ENCODE data around the gene VASH2.
"Not testable (repeated sequence)": the region's sequence is repeated elsewhere in the genome, so short reads cannot be mapped to it uniquely, and the experiment has no call there.

Gene VASH2

DNA sequence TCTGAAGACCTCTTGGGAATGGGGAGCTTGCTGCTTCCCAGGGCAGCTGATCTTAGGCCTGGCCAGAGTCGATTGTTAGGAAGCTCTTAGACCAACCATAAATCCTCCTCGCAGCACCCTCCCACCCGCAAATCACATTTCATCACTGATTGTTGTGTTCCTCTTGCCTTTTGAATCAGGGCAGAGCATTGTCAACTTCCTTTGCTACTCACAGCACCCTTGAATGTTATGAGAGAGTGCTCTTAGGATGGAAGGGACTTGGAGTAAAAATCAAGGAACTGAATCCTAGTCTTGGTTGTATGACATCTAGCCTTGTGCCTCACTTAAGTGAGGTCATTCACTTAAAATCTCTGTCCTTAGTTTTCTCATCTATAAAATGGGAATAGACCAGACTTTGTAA, 3.0 kb downstream of the VASH2 start:
- H3K4me3 ChIP-seq (ENCODE audit: low read depth, low read length): no peak overlapping the region
- no peak for DNase-seq (ENCODE audit: low read depth)

GRCh38 chr1:212954514-212954913, 4.2 kb downstream of the VASH2 start:
- no peak for DNase-seq (ENCODE audit: low read depth)
- H3K4me3 ChIP-seq (ENCODE audit: low read depth, low read length): no peak overlapping the region

DNA sequence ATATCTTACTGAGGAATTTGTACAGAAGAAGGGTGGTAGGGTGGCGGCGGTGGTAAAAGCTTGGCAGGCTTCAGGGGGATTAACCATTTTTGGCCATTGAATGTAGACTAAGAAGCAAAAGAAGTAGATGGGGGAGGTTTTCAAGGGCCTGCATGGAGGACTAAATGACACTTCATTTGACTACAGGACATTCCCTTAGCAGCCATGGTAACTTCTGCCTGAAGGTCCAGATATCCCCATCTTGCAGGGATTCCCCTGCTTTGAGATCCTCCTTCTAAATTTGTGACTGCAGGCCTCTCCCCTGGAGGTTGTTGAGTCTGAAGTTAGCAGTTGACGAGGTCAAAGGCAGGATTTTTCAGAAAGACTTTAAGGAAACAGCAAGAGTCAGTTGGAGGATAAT, 4.8 kb downstream of the VASH2 start:
- H3K4me3 ChIP-seq (ENCODE audit: low read depth, low read length): no peak overlapping the region
- DNase-seq (ENCODE audit: low read depth): no peak

DNA sequence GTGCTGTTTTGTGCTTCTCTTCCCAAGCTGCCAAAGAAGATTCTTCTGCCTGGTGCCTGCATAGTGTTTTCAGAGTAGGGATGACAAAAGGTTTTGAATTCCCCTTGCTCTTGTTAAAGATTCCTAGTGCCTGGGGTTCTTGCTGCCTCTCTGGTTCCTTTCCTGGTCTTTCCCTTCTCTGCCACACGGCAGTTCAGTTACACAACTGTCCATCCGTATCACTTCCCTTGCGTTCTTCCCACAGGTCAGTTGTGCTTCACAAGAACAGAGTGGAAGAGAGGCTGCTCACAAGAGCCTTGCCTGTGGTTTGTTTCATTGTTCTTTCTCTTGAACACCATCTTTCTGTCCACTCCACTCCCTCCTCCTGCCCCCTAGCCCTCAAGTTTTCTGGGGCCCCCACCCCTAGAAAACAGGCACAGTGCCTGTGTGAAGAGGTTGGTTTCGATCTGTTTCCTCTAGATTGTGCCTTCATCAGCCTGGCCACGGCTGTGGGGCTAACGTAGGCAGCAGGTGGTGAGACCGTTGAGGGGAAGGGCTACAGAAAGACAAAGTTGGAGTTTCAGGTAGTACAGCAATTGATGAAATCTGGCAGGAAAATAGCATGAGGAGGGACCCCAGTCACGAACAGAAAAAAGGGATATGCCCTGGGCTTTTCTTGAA, 5.8 kb downstream of the VASH2 start:
- DNase-seq (ENCODE audit: low read depth): no peak
- no peak overlapping the region for H3K4me3 ChIP-seq (ENCODE audit: low read depth, low read length)

- DNase-seq (ENCODE audit: low read depth): no peak
- no peak overlapping the region for H3K4me3 ChIP-seq (ENCODE audit: low read depth, low read length)
Observed at GRCh38 chr1:212957546-212957945, 7.2 kb downstream of the VASH2 start.

- peak; percentile 82 for DNase-seq (ENCODE audit: low read depth)
- no peak overlapping the region for H3K4me3 ChIP-seq (ENCODE audit: low read depth, low read length)
Observed at GRCh38 chr1:212958175-212958574, 7.8 kb downstream of the VASH2 start.

DNA sequence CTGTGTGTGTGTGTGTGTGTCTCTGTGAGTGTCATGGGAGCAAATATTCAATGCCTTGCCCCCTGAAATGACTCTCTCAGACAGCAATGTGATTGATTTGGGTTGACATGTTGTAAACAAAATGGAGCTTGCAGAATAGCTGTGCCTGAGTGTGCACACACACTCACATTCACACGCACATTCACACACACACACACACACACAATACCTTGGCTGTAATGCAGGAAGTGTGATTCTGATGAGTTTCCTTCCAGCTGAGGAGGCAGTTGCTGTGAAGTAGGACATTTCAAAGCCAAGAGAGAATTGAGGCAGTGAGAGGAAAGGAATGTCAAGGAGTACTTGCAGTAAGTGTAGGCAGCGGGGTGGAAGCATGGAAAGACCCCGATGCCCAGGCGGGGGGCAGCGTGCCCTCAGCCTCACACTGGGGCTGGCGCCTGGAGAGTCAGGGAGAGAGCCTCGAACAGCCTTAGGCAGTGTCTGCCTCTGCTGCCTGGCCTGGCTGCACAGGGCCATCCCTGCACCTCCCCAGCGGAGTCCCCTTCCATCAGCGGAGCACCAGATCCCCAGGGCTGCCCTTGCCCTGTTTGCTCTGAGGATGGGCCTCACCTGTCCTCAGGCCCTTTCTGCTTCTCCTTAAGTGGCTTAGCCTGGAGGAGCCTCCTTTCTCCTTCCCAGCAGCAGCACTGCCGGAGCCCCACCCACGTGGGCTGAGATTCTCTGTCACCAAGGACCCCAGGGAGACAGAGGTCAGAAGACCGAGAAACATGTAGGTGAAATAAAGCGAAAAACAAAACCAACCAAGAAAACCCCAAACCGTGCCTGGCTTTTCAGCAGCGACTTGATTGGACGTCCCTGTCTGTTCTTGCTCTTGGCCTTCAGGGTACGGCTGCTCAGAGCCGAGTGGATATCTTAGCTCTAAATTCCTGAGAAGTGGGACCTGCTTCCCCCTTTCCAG, 9.2 kb downstream of the VASH2 start:
- H3K4me3 ChIP-seq (ENCODE audit: low read depth, low read length): no peak overlapping the region
- no peak for DNase-seq (ENCODE audit: low read depth)

- no peak overlapping the region for H3K4me3 ChIP-seq (ENCODE audit: low read depth, low read length)
- DNase-seq (ENCODE audit: low read depth): no peak
Observed at GRCh38 chr1:212960932-212961331, 10.6 kb downstream of the VASH2 start.

DNA sequence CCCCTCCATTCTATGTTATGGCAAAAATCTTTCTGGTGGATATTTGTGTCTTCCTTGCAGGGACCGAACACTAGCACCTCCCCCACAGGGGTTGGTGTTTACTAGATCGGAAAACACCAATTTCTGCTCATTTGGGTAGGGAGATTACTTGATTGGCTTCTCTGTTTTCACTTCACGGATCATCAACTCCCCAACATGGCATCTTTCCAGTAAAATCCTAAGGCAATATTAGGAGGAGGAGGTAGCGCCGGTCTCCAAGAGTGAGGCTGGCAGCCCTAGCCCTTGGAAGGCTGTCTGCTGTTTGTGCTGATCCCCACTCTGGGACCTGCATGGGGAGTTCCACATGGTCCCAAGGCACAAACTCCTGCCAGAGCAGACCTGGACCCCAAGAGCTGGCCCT, 12.2 kb downstream of the VASH2 start:
- no peak for DNase-seq (ENCODE audit: low read depth)
- no peak overlapping the region for H3K4me3 ChIP-seq (ENCODE audit: low read depth, low read length)

- DNase-seq (ENCODE audit: low read depth): no peak
- H3K4me3 ChIP-seq (ENCODE audit: low read depth, low read length): no peak overlapping the region
Observed at GRCh38 chr1:212964102-212964501, 13.8 kb downstream of the VASH2 start.

DNA sequence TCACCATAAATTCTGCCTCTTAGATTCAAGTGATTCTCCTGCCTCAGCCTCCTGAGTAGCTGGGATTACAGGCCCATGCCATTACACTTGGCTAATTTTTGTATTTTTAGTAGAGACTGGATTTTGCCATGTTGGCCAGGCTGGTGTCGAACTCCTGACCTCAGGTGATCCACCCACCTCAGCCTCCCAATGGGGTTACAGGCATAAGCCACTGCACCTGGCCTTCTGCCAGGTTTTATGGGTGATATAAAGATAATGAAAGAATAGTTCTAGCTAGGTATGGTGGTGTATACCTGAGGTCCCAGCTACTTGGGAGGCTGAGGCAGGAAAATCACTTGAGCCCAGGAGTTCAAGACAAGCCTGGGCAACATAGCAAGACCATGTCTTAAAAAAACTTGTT, 14.7 kb downstream of the VASH2 start:
- not testable (repeated sequence) for DNase-seq (ENCODE audit: low read depth); H3K4me3 ChIP-seq (ENCODE audit: low read depth, low read length)

- no peak overlapping the region for H3K4me3 ChIP-seq (ENCODE audit: low read depth, low read length)
- no peak for DNase-seq (ENCODE audit: low read depth)
Observed at GRCh38 chr1:212966616-212967015, 16.3 kb downstream of the VASH2 start.

GRCh38 chr1:212967801-212968200, 17.5 kb downstream of the VASH2 start:
- peak; percentile 87 for DNase-seq (ENCODE audit: low read depth)
- no peak overlapping the region for H3K4me3 ChIP-seq (ENCODE audit: low read depth, low read length)

DNA sequence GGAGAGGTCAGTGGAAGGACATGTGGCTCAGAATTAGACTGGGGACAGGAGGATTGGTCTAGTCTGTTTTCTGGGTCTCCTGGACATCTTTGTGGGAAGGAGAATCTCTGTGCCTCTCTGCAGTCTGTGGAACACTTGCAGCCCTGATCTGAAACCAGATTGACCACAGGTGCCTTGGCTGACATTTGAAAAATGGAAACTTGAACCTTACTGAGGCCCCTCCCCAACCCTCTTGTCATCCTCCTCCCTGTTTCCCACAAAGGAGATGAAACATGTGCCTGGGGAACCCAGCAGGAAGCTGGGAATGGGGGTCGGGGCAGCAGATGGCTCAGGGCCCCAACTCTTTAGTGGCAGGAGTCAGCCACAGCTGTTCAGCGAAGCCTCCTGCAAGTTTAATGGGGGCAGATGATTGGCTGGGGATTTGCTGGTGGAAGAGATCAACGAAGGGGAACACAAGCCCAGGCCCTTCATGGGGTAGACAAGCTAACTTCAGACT, 18.1 kb downstream of the VASH2 start:
- DNase-seq (ENCODE audit: low read depth): no peak
- H3K4me3 ChIP-seq (ENCODE audit: low read depth, low read length): no peak overlapping the region

DNA sequence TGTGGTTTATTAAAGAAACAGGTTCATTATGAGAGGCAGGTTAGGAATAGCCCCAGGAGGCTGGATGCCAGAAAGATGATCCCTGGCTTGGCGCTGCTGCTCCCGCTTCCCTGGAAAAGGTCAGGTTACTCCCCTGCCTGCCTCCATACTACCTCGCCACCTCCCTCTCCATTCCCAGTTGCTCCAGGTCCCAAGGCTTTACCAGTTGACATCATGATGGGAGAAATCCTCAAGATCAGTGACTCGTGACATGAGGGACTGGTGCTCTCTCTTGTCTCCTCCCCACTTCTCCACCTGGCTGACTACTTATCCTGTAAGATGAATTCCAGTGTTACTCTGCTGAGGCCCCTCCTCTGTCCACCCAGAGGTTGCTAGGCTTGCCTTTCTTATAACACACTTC, 19.7 kb downstream of the VASH2 start:
- DNase-seq (ENCODE audit: low read depth): no peak
- no peak overlapping the region for H3K4me3 ChIP-seq (ENCODE audit: low read depth, low read length)

DNA sequence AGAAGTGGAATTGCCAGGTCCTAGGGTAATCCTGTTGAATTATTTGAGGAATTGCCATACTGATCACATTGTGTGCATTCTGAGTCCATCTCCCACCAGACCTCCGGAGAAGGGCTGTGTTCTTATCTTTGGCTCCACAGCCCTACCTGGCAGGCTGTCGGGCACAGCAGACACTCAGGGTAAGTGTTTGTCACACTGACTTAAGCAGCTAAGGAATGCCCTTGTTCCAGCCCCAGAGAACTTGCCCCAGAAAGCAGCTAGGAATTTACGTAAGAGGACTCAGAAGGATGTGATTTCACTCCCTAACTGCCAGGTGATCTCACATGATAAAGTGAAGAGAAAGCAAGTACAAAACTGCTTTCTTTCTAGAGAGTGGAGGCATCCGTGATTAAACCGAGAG, 21.0 kb downstream of the VASH2 start:
- DNase-seq (ENCODE audit: low read depth): no peak
- H3K4me3 ChIP-seq (ENCODE audit: low read depth, low read length): no peak overlapping the region

DNA sequence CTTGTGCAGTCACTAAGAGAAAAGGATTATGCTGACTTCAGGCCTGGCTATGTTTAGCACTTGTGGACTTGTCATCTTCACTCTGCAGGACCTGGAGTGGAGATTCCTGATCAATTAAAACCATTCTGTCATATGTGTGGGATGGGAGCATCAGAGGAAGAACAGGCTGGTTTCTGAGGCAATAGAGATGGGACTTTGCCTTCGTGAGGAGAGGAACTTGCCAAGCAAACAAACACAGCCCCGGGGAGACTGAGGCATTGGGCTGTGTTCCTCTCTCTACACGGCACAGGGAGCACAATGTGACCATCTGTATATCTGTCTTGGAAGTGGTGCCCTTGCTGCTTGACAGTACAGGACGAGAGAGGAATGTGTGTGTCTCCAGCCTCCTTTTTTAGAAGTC, 23.1 kb downstream of the VASH2 start:
- DNase-seq (ENCODE audit: low read depth): no peak
- H3K4me3 ChIP-seq (ENCODE audit: low read depth, low read length): no peak overlapping the region

DNA sequence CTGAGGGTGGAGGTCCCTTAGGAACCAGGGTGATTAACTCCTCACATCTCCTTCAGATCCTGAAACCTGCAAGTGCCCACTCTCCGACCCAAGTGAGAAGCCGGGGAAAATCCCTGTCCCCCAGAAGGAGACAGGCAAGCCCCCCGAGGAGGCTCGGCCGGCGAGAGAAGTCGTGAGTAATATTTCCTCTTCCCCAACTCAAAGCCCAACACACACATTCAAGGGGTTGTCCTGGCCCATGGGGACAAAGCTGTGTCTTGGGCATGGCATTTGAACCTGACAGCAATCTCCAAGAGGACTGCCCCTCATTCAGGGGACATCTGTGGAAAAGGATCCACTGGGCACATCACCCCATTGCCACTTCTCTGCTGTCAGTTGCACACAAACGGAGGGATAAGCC, 23.6 kb downstream of the VASH2 start:
- H3K4me3 ChIP-seq (ENCODE audit: low read depth, low read length): no peak overlapping the region
- no peak for DNase-seq (ENCODE audit: low read depth)

GRCh38 chr1:212974711-212975110, 24.4 kb downstream of the VASH2 start:
- no peak overlapping the region for H3K4me3 ChIP-seq (ENCODE audit: low read depth, low read length)
- DNase-seq (ENCODE audit: low read depth): no peak

- peak; percentile 36 for DNase-seq (ENCODE audit: low read depth)
- H3K4me3 ChIP-seq (ENCODE audit: low read depth, low read length): no peak overlapping the region
Observed at GRCh38 chr1:212975111-212975918, 25.0 kb downstream of the VASH2 start.
